Cardiac muscle cell (in vitro differentiated cells and primary cell): ENCODE measurements around the gene FAM53B. TPM values are rescaled to one million over a fixed set of nuclear protein-coding genes. Genes with fewer than 3 reads are reported as not detected.

Experiments used
- DNase-seq, 2 donors: peaks; one replicate each; pipeline versions ENCODE4 v3.0.0 to v3.0.0-alpha.2; 2010 to 2017; ENCODE audit warnings: low read depth in 1 of 2, low spot score in 1 of 2
- H3K27ac ChIP-seq: fragments of 200-600 bp; sonication (generic); 2 replicates; pipeline ENCODE4 v1.5.1; 2016
- H3K27me3 ChIP-seq: fragments of 200-600 bp; sonication (generic); 2 replicates; pipeline ENCODE4 v1.6.0; 2016; ENCODE audit warnings: control low read depth
- H3K36me3 ChIP-seq: fragments of 200-600 bp; sonication (generic); 2 replicates; pipeline ENCODE4 v1.5.1; 2016; ENCODE audit warnings: control low read depth
- H3K4me1 ChIP-seq: fragments of 200-600 bp; sonication (generic); 2 replicates; pipeline ENCODE4 v1.8.1; 2017; ENCODE audit warnings: low read depth, mild to moderate bottlenecking, mixed run types
- H3K4me3 ChIP-seq: fragments of 200-600 bp; sonication (generic); 2 replicates; pipeline ENCODE4 v1.5.1; 2016; ENCODE audit warnings: mild to moderate bottlenecking
- H3K9me3 ChIP-seq: fragments of 200-600 bp; sonication (generic); 2 replicates; pipeline ENCODE4 v1.5.1; 2017; ENCODE audit warnings: low read depth, mild to moderate bottlenecking, control low read depth
- polyA plus RNA-seq: library from polyadenylated mRNA; unstranded; fragments of >200 nt; fragmentation: Nextera tagmentation; extraction: Ambion mirVana; gene quantifications from 2 replicates; pipeline ENCODE4 v1.2.1, GENCODE V29; 2016
- total RNA-seq: library from RNA; depleted of rRNA; stranded (reverse); fragments of >200 nt; gene quantifications from 2 replicates; pipeline ENCODE4 v1.2.3, GENCODE V29; 2016
- TF ChIP-seq, protein P1 (sequence below): IDR thresholded peaks from 2 replicates; pipeline ENCODE4 v1.5.1; 2012; ENCODE audit warnings: low read depth, mild to moderate bottlenecking, low read length

The FAM53B gene
- total and polyA plus RNA-seq, 2 experiments from 2014 or later = 10.2 to 34.8 TPM

DNA sequence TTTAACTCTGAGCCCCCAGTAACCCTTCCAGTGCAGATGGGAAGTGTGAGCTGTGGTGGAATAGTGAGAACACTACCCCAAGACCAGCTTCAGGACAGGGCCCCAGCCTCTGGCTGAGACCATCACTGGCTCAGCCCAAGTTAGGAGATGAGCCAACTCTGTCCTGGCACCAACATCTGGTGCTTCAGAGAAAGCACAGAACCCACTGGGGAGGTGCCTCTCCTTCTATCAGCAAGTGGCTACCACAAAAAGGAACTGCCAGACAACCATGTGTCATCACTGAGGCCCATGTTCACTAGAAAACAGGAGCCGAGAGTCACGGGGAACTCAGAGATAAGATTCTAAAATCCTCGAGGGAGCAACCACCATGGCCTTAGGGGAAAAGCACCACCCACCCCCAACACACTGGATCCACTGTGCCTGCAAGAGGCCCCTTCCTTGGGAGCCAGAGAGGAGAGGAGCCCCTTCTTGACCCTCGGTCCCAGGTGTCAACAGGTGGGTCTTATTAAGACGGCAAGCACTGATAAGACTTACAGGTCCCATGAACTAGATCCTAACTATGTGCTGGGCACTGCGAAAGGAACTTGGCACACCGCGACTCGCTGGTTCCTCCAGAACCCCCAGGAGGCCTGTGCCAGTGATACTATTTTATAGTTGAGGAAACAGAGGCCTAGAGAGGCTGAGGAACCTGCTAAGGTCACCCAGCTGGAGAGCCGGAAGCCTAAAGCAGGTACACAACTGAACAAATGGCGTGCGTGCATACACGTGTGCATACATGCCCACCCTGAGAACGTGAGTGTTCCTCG is 102.7 kb downstream of the FAM53B start:
- TF ChIP-seq, protein P1, sequence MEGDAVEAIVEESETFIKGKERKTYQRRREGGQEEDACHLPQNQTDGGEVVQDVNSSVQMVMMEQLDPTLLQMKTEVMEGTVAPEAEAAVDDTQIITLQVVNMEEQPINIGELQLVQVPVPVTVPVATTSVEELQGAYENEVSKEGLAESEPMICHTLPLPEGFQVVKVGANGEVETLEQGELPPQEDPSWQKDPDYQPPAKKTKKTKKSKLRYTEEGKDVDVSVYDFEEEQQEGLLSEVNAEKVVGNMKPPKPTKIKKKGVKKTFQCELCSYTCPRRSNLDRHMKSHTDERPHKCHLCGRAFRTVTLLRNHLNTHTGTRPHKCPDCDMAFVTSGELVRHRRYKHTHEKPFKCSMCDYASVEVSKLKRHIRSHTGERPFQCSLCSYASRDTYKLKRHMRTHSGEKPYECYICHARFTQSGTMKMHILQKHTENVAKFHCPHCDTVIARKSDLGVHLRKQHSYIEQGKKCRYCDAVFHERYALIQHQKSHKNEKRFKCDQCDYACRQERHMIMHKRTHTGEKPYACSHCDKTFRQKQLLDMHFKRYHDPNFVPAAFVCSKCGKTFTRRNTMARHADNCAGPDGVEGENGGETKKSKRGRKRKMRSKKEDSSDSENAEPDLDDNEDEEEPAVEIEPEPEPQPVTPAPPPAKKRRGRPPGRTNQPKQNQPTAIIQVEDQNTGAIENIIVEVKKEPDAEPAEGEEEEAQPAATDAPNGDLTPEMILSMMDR = no peak
- no peaks in the 10 kb centered on the region for H3K36me3 ChIP-seq
- no peaks in the 10 kb centered on the region for H3K27me3 ChIP-seq
- H3K4me3 ChIP-seq = no peak overlapping the region
- H3K27ac ChIP-seq = no peak overlapping the region
- no peaks in the 10 kb centered on the region for H3K9me3 ChIP-seq
- peak in 1 of 2 donors; percentile 80 for DNase-seq
- H3K4me1 ChIP-seq = peaks cover 15% of the 10 kb centered on the region

DNA sequence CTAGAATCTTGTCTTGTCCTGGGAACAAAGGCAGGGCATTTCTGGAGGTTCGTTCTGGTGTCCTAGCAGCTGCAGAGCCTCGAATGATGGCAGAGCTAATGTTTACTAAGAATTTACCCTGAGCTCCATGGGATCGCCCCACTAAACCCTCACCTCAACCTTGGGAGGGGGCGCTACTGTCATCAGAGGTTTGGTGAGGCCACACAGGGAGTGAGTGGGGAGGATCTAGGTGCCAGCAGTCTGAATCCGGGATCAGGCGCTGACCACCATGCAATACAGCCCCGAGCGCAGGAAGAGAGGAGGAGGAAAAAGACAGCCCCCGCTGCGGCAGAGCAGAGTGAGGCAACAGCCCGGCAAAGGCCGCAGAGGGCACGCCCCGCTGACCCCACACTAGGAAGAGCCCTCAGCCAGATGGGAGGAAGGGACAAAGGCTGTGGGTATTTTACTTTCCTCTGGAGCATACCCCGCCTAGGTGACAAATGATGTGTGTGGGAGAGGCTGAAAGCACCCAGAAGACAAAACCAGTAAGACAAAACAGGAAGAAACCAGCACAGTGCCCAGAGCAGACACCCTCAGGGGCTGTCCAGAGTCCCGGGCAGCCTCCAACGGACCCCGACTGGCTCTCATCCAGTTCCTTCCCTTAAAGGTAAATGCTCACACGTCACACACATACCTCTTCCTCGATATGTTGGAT is 103.5 kb downstream of the FAM53B start:
- H3K27ac ChIP-seq = no peak overlapping the region
- peak in 1 of 2 donors; percentile 11 for DNase-seq
- H3K4me1 ChIP-seq = peaks cover 11% of the 10 kb centered on the region

DNA sequence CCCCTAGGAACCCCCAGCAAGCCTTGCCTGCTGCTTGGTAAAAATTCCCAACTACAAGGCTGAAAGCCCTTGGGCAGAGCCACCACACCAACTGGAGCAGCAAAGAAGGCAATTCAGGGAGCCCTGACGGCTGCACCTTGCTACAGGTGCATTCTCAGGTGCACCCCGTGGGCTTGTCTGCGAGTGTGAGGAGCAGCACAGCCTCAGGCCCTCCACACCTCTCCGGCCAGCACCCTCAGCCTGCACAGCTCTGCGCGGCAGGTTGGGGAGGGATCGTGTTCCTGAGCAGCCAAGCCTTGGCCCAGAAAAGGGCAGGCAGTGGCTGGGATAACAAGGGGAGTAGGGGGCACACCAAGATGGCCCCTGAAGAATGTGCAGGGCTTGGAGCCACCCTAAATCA is 104.1 kb downstream of the FAM53B start:
- Histone ChIP-seq H3K27ac (no peak overlapping the region), H3K4me1 (peaks cover 11% of the 10 kb centered on the region), H3K4me3 (no peak overlapping the region), H3K27me3 (no peaks in the 10 kb centered on the region), H3K36me3 (no peaks in the 10 kb centered on the region), H3K9me3 (no peaks in the 10 kb centered on the region)
- DNase-seq = no peak
- TF ChIP-seq, protein P1 = no peak

More for the DNA sequence above, 103.5 kb downstream of the FAM53B start:
- Histone ChIP-seq H3K36me3 (no peaks in the 10 kb centered on the region), H3K9me3 (no peaks in the 10 kb centered on the region), H3K27me3 (no peaks in the 10 kb centered on the region), H3K4me3 (no peak overlapping the region)
- TF ChIP-seq, protein P1 = no peak

DNA sequence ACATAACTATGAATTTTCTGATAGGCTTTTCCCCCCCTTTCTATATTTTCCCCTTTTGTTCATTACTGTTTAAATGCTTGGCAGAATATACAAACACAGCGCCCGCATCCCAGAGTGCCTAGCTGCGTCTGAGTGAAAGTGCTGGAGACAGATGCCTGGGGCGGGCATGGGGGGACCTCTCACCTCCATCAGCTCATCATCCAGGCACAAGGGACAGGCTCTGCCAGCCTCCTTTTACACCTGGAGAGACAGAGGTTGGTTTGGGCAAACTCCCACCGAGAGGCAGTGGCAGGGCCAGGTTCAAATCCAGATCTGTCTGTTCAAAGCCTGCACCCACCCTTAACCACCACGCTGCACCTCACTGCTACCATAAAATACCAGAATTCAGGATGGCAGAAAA is 104.5 kb downstream of the FAM53B start:
- no peak overlapping the region for H3K4me3 ChIP-seq
- peaks cover 11% of the 10 kb centered on the region for H3K4me1 ChIP-seq
- no peaks in the 10 kb centered on the region for H3K9me3 ChIP-seq
- DNase-seq = no peak
- H3K27ac ChIP-seq = no peak overlapping the region
- H3K27me3 ChIP-seq = no peaks in the 10 kb centered on the region
- TF ChIP-seq, protein P1 = no peak
- H3K36me3 ChIP-seq = no peaks in the 10 kb centered on the region

DNA sequence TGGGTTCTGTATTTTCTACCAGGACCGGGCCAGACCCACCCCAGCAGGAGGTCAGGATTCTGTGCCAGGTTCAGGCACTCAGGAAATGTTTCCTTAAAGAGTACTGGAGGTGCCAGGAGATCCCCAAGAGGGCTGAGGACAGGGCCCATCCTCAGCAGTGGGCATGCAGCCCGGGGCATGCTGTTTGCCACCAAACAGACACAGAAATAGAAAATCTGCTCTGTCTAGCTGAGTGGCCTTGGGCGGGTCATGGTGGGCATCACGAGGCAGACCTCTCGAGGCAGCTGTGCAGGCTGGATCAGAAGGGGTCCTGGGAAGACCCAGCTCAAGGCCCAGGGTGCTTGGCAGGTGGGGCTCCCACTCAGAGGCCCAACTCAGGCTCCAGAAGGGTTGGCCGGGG is 105.0 kb downstream of the FAM53B start:
- H3K27me3 ChIP-seq = no peaks in the 10 kb centered on the region
- TF ChIP-seq, protein P1 = no peak
- H3K36me3 ChIP-seq = no peaks in the 10 kb centered on the region
- no peak overlapping the region for H3K27ac ChIP-seq
- H3K9me3 ChIP-seq = no peaks in the 10 kb centered on the region
- H3K4me1 ChIP-seq = peaks cover 11% of the 10 kb centered on the region
- no peak overlapping the region for H3K4me3 ChIP-seq
- DNase-seq = no peak
